CD4-positive, alpha-beta T cell (primary cell): ENCODE data around the gene CCR3. TPM values are rescaled to one million over a fixed set of nuclear protein-coding genes. Genes with fewer than 3 reads are reported as not detected.

Experiments
- ATAC-seq: fragments of 200-7000 bp; cut with Tn5 transposase; one replicate; pipeline ENCODE4 v1.10.0; 2022; ENCODE audit warnings: mild to moderate bottlenecking; ENCODE audit not compliant: poor library complexity
- CTCF ChIA-PET: fragments of 350-600 bp; sonication (Branson Sonifier 250); formaldehyde crosslinking; loops from one replicate; lab custom pipeline; 2021; ENCODE audit warnings: antibody characterized with exemption, inconsistent platforms; lab: Charles Lee
- POLR2A ChIA-PET: fragments of 350-600 bp; sonication (Branson Sonifier 250); formaldehyde crosslinking; loops from one replicate; lab custom pipeline; 2021; ENCODE audit warnings: antibody characterized with exemption, inconsistent platforms; lab: Charles Lee
- DNase-seq, 14 experiments: peaks; one replicate each; pipeline ENCODE4 v3.0.0-alpha.2; 2013 to 2020; ENCODE audit warnings: mixed read lengths in 2 of 14
- H3K27ac ChIP-seq, 2 donors: one replicate each; pipeline versions ENCODE4 v1.5.1 to v1.7.0; 2013; ENCODE audit warnings: low read length in 2 of 2, low read depth in 1 of 2, mild to moderate bottlenecking in 1 of 2
- H3K27me3 ChIP-seq, 2 experiments: 1 replicate in 1 of 2; 2 replicates in 1 of 2; pipeline versions ENCODE4 v1.6.1 to v1.7.0; 2013; ENCODE audit warnings: low read length in 2 of 2, control low read depth in 1 of 2, mild to moderate bottlenecking in 1 of 2, moderate library complexity in 1 of 2; ENCODE audit not compliant: insufficient read depth in 2 of 2, control insufficient read depth in 1 of 2
- H3K36me3 ChIP-seq: one replicate; pipeline ENCODE4 v1.6.1; 2013; ENCODE audit warnings: low read length, control low read depth; ENCODE audit not compliant: insufficient read depth
- H3K4me1 ChIP-seq: one replicate; pipeline ENCODE4 v1.6.1; 2013; ENCODE audit warnings: low read length, control low read depth; ENCODE audit not compliant: insufficient read depth
- H3K4me3 ChIP-seq: one replicate; pipeline ENCODE4 v1.5.1; 2013; ENCODE audit warnings: mild to moderate bottlenecking, low read length, moderate library complexity
- H3K9me3 ChIP-seq, 2 experiments: 1 replicate in 1 of 2; 2 replicates in 1 of 2; pipeline versions ENCODE4 v1.6.1 to v1.7.0; 2013; ENCODE audit warnings: low read length in 2 of 2, mild to moderate bottlenecking in 2 of 2, control low read depth in 1 of 2, moderate library complexity in 1 of 2; ENCODE audit not compliant: control insufficient read depth in 1 of 2, insufficient read depth in 1 of 2
- H3K27ac Mint-ChIP-seq: one replicate; pipeline ENCODE4 v1.8.0; 2020; ENCODE audit warnings: mixed read lengths
- H3K27me3 Mint-ChIP-seq: one replicate; pipeline ENCODE4 v1.8.0; 2021; ENCODE audit warnings: mixed read lengths
- H3K36me3 Mint-ChIP-seq: one replicate; pipeline ENCODE4 v1.8.0; 2021; ENCODE audit warnings: low read depth, mixed read lengths
- H3K4me1 Mint-ChIP-seq: one replicate; pipeline ENCODE4 v1.8.0; 2021; ENCODE audit warnings: low read depth, mixed read lengths
- H3K4me3 Mint-ChIP-seq: one replicate; pipeline ENCODE4 v1.8.0; 2020; ENCODE audit warnings: mild to moderate bottlenecking, mixed read lengths
- H3K9me3 Mint-ChIP-seq: one replicate; pipeline ENCODE4 v1.8.0; 2020; ENCODE audit warnings: mixed read lengths
- CTCF ChIP-seq: fragments of 200-600 bp; IDR thresholded peaks from one replicate; pipeline ENCODE4 v1.8.0; 2022; ENCODE audit warnings: antibody characterized with exemption, mild to moderate bottlenecking
- intact Hi-C, 2 experiments: fragments of 100-400 bp; cut with DNase I in 1 of 2; cut with micrococcal nuclease in 1 of 2; formaldehyde crosslinking; loops; one replicate each; pipeline versions ENCODE4 v1.15.1 to v1.9.0; 2023 to 2025; cut with DNase I, micrococcal nuclease
- total RNA-seq, 174 experiments: library from RNA in 2 of 174; stranded (reverse) in 2 of 174; gene quantifications; one replicate each; pipeline ENCODE4 v1.2.3 and lab custom pipeline; 2021 to 2026

The CCR3 gene
- total RNA-seq, 2 experiments from 2014 or later: not detected

GRCh38 chr3:46236294-46237054, 5.8 kb upstream of the CCR3 start:
- no peak overlapping the region for H3K4me3 ChIP-seq
- H3K27me3 ChIP-seq: no peaks in the 10 kb centered on the region
- H3K4me1 Mint-ChIP-seq: no peaks in the 10 kb centered on the region
- H3K27me3 Mint-ChIP-seq: peaks cover 4% of the 10 kb centered on the region
- TF ChIP-seq CTCF: no peak
- no peak overlapping the region for H3K27ac ChIP-seq
- no peak overlapping the region for H3K27ac Mint-ChIP-seq
- ChIA-PET CTCF (no interaction called here), POLR2A (no interaction called here)
- DNase-seq: peak in 1 of 14 experiments; percentile 41
- intact Hi-C loops: no loop called here
- no peaks in the 10 kb centered on the region for H3K9me3 ChIP-seq
- no peaks in the 10 kb centered on the region for H3K36me3 ChIP-seq
- no peaks in the 10 kb centered on the region for H3K9me3 Mint-ChIP-seq
- no peaks in the 10 kb centered on the region for H3K36me3 Mint-ChIP-seq
- no peak for ATAC-seq
- H3K4me3 Mint-ChIP-seq: no peak overlapping the region
- peaks cover 3% of the 10 kb centered on the region for H3K4me1 ChIP-seq

GRCh38 chr3:46238386-46238785, 3.9 kb upstream of the CCR3 start:
- TF ChIP-seq CTCF: no peak
- H3K36me3 ChIP-seq: no peaks in the 10 kb centered on the region
- no peak overlapping the region for H3K4me3 Mint-ChIP-seq
- peaks cover 3% of the 10 kb centered on the region for H3K4me1 ChIP-seq
- H3K9me3 Mint-ChIP-seq: no peaks in the 10 kb centered on the region
- ChIA-PET CTCF (no interaction called here), POLR2A (no interaction called here)
- ATAC-seq (no peak), DNase-seq (no peak)
- peaks cover 9% of the 10 kb centered on the region for H3K27me3 Mint-ChIP-seq
- H3K4me3 ChIP-seq: no peak overlapping the region
- H3K36me3 Mint-ChIP-seq: no peaks in the 10 kb centered on the region
- intact Hi-C loops: no loop called here
- H3K4me1 Mint-ChIP-seq: peaks cover 7% of the 10 kb centered on the region
- no peak overlapping the region for H3K27ac ChIP-seq
- H3K27ac Mint-ChIP-seq: no peak overlapping the region
- no peaks in the 10 kb centered on the region for H3K27me3 ChIP-seq
- H3K9me3 ChIP-seq: no peaks in the 10 kb centered on the region

- no peak overlapping the region for H3K27ac ChIP-seq
- ATAC-seq (no peak), DNase-seq (no peak)
- Mint-ChIP-seq H3K27me3 (peaks cover 9% of the 10 kb centered on the region), H3K4me3 (no peak overlapping the region), H3K9me3 (no peaks in the 10 kb centered on the region), H3K36me3 (no peaks in the 10 kb centered on the region), H3K27ac (no peak overlapping the region), H3K4me1 (peaks cover 7% of the 10 kb centered on the region)
- no peaks in the 10 kb centered on the region for H3K9me3 ChIP-seq
- ChIA-PET CTCF (no interaction called here), POLR2A (no interaction called here)
- intact Hi-C loops: no loop called here
- no peaks in the 10 kb centered on the region for H3K27me3 ChIP-seq
- H3K4me1 ChIP-seq: peaks cover 3% of the 10 kb centered on the region
- no peak overlapping the region for H3K4me3 ChIP-seq
- TF ChIP-seq CTCF: no peak
- H3K36me3 ChIP-seq: no peaks in the 10 kb centered on the region
Observed at GRCh38 chr3:46239301-46239938, 2.8 kb upstream of the CCR3 start.
